GM21390 (cell line): ENCODE measurements around the gene RGR.

Source experiments
- ATAC-seq: cut with Tn5 transposase; IDR thresholded peaks from one replicate; pipeline ENCODE4 v1.9.1; 2021; ENCODE audit not compliant: unreplicated experiment

Gene RGR

DNA sequence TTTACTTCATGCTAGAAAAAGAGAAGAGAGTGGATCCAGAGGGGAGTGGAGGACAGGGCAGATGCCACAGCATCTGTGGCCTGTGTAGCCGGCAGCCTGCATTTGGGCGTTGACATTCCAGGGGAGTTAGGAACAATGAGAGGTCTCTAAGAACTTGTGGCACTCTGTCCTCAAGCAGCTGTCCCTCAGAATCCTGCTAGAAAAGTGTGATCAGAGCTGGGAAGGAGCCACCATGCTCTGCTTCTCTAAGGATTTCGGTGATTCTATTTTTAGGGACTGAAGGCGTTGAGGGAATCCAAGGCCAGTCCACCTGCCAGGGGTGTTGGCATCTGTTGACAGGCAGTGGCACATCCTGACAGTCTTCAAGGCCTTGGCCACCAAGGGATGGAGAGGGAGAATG, 27.1 kb upstream of the RGR start:
- no peak for ATAC-seq

- ATAC-seq: no peak
Observed at GRCh38 chr10:84221916-84222315, 22.9 kb upstream of the RGR start.

DNA sequence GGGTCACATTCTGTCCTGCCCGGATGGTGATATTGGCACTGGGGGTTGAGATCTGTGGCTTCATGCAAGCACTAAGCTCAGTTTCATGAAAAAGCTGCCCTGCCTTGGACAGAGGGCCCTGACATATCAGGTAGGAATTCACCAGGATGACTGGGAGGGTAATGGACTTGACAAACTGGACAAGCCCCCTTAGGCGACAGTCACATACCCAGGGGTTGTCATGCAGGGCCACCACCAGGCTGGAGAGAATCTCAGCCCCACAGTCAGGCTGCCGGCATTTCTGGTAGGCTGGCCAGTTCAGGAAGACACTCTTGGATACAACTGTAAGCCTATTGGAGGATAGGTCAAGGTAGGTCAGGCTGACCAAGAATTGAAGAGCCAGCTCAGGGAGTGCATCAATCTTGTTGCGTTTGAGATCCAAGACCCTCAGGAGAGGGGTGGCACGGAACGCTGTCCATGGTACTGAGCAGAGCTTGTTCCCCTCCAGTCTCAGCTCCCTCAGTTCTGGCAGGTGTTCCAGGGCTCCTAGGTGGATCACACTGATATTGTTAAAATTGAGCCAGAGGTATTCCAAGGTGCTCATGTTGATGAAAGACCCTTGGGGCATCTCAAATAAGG, 20.3 kb upstream of the RGR start:
- no peak for ATAC-seq

DNA sequence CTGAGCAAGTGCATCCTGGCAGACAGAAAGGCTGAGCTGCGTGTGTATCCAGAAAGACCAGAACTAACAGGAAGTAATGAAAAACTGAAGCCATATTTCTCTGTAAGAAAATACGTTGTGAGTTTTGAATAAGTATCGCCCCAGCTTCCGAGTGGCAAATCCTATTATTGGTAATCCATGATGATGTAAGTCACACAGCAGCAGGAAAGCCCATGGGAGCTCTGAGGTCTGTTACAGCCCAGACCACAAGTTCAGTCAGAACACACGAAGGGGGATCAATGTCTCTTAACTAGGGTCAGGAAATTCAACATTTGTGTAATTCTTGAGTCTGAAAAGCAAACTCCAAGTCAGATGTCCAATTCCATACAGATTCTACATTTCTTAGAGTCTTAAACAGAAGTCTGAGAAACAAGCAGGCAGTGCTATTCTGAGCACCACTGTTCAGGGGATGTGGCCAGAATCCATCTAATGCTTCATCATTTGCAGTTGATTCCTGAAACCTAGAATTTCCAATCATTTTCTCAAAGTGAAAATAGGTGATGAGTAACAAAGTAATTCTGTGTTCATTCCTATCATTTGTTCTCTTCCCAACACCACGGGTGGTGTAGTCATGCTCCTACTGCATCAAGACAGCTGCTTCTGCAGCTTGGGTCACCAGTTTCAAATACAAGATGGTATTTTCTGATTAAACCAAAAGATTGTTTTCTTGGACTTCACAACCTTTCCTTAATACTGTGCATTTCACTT, 19.3 kb upstream of the RGR start, which contains the start of gene LRIT2:
TSS of gene LRIT2 (minus strand) at position 118 of the 747 bp plus-strand sequence. CDS start at position 94, 24 bp downstream.
- no peak for ATAC-seq

- ATAC-seq: no peak
Observed at GRCh38 chr10:84226616-84227015, 18.2 kb upstream of the RGR start.

GRCh38 chr10:84227810-84228209, 17.0 kb upstream of the RGR start:
- ATAC-seq: no peak

DNA sequence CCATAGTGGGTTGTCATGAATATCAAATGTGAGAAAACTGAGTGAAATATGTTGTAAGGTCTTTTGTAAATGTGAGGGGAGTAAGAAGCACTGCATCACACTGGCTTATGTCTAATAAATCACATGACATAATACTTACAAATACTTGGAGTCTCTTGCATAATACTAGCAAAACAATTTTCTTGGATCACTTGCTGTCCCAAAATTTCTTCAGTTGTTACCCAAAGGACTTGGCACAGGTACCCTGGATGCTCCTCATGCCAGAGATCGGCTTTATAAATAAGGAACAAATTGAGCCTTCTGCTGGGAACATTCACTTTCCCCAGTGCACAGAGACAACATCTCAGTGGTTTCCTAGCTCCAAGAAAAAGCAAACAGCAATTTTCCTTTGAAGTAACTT, 14.5 kb upstream of the RGR start:
- ATAC-seq: no peak

GRCh38 chr10:84232376-84232775, 12.5 kb upstream of the RGR start:
- no peak for ATAC-seq

- no peak for ATAC-seq
Observed at GRCh38 chr10:84233940-84234339, 10.9 kb upstream of the RGR start.

GRCh38 chr10:84234479-84234878, 10.4 kb upstream of the RGR start:
- ATAC-seq: no peak

DNA sequence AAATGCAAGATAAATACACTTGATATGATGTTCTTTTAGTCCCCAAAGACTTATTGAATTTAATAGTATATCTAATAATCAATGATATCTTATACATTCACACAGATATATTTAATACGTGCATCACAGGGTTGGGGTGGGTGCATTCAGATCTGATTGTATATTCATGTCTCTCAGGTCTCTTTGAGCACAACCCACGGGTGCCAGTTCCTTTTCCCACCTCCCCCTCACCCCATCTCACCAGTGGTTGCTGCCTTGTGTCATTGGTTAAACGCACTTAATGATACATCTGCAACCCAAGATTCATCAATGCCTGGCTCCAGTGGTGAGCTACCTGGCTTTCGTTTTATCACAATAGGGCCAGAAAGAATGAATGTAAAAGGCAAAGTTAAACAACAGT, 9.8 kb upstream of the RGR start:
- no peak for ATAC-seq

DNA sequence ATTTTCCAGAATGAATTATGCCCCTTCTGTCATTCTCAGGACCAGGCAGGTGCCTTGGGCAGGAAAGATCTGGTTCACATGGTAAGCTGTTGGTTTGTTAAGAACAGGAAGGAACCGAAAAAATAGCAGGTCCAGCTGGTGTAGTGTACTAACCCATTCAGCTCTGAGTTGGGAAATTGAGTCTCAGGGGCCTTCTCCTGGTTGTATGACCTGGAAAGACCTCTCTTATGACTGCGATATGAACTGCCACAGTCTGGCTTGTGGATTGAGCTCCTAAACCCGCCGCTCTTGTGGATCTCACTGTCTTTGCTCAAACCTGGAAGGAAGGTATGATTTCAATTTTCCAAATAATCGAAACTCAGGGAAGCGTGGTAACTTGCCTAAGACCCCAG, 8.1 kb upstream of the RGR start:
- ATAC-seq: no peak

DNA sequence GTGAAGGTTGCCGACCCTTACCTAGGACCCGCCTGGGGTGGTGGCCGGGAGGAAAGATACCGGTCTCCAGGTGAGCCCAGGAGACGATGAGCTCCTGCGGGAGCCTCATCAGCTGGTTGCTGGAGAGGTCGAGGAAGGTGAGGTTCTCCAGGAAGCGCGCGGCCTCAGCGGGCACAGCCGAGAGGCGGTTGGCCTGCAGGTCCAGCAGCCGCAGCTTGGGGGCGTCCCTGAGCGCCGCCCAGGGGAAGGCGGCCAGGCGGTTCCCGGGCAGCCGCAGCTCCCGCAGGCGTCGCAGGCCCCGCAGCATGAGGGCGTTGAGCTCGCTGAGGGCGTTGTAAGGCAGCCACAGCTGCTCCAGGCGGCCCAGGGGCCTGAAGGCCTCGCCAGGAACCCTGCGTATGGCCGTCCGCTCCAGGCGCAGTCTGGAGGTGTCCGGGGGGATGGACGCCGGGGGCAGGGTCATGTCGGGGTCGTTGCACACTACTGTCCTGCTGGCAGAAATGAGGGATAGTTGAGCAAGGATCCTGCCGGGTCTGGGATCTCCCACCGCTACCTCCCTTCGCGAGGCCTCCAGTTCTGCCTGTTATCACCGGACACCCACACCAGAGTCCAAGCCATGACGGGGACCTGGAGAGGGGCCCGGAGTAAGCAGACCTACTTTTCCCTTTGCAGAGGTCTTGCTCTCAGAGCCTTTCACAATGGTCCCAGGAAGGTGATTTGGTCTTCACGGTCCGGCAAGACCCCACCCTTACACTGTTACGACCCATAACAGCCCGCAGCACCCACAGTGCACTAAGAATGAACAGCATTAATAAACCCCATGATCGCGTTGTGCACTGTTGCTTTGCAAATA, 7.4 kb upstream of the RGR start:
- ATAC-seq: no peak

GRCh38 chr10:84238909-84239308, 5.9 kb upstream of the RGR start:
- ATAC-seq: no peak

DNA sequence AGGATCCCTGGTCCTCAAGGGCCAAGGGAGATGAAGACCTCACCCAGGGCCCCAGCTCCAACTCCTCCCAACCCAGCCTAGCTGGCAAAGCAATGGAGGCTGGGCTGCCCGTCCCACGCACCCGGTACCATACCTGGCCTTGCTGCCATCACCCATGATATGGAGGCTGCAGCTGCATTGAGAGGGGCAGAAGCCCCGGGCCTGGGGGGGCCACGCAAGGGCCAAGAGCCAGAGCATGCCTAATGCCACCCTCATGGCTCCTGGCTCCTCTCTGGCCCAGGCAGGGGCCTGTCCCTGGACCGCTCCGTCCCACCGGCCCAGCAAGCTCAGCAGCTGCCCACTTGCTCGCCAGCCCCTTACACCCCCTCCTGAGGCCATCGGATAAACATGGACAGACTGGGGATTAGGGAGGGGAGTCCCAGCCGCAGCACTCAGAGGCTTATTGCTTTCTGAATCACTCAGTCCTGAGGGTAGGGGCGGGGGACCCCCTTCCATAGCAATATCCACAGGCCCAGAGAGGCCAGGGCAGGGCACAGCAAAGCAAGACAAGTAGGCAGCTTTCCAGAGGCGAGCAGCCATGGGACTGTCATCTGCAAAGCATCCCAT, 3.6 kb upstream of the RGR start, which contains the start of gene LRIT1:
TSS of gene LRIT1 (minus strand) at position 362 of the 606 bp plus-strand sequence. CDS start at position 255, 107 bp downstream.
- no peak for ATAC-seq

GRCh38 chr10:84243759-84244158, 1.1 kb upstream of the RGR start:
- ATAC-seq: no peak

GRCh38 chr10:84247496-84247895, 2.6 kb downstream of the RGR start:
- ATAC-seq: no peak

DNA sequence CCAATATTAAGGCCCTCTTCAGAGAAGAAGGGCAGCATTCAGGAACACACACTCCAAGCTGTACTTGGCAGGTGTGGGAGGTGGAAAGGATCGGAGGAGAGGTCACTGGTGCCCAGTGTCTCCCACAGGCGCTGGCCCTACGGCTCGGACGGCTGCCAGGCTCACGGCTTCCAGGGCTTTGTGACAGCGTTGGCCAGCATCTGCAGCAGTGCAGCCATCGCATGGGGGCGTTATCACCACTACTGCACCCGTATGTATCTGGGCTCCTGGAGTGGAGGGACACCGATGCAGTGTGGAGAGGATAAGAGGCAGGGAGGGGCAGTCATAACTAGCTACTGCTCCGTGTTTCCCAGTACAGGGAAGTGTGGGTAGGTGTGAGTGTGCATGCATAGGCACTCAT, 3.9 kb downstream of the RGR start:
- ATAC-seq: no peak

DNA sequence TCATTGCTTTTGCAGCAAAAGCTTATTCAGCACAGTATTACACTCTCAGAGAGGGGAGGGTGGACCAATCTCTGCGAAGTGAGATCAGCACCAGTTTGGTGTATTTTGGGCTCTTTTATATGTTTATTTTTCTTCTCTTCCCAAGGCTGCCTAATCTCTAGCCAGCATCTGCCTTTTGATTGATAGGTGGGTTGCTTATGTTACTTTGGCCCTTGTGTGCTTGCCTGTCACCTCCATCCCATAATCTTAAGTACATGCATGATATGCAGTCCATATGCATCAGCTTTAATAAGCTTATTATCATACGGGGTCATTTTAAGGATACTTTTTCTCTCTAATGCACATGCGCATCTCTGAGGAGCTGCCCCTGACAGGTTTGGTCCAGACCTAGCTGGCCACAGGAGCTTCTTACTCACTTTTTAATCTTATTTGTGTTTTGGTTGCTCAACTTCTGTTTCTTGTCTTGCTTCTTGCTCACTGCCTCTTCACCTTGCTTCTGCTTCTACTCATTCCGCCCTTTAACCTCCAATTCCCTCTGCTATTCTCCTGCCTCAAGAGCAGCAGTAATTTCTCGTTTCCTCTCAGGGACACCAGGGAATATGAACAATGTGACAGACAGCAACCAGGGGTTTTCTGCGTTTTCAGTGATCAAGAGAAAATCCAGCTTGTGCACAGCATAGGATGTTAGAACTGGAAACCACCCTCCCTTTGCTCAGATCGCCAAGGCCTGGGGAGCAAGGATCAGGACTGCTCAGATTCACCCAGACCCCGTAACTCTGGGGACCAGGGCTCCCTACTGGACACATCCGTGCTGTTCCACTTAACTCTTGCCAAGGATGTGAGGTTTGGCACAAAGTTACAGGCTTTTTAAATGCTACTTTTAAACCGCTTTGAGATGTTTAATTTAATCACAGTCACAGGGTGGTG, 10.0 kb downstream of the RGR start:
- ATAC-seq: no peak
